Measurements from ENCODE around the gene LAMB1. TPM values are rescaled to one million over a fixed set of nuclear protein-coding genes. Genes with fewer than 3 reads are reported as not detected.

Gene LAMB1
- total and polyA plus RNA-seq, 2 of the 13 experiments (the other 11 are each of a cell fraction or from before 2014, with no cell fraction given), result 109 to 124 TPM

DNA sequence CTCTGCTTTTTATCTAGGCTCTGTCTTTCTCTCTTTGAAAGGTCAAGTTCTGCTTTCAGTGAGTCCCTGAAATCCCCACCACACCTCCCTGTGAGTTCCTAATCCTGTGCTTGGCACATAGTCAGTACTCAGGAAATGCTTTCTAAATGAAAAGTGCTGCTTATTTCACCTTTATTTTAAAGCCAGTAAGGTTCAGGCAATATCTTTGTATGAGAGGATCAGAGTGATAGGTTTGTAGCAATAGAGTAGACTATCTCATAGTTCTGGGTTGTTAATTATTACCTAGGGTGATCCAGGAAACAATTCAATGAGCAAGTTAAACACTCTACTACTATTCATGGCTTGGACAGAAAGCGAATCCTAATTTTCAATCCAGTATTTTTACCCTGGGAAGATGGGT is 7.4 kb upstream of the LAMB1 start (continued):
- TF ChIP-seq, protein P1, sequence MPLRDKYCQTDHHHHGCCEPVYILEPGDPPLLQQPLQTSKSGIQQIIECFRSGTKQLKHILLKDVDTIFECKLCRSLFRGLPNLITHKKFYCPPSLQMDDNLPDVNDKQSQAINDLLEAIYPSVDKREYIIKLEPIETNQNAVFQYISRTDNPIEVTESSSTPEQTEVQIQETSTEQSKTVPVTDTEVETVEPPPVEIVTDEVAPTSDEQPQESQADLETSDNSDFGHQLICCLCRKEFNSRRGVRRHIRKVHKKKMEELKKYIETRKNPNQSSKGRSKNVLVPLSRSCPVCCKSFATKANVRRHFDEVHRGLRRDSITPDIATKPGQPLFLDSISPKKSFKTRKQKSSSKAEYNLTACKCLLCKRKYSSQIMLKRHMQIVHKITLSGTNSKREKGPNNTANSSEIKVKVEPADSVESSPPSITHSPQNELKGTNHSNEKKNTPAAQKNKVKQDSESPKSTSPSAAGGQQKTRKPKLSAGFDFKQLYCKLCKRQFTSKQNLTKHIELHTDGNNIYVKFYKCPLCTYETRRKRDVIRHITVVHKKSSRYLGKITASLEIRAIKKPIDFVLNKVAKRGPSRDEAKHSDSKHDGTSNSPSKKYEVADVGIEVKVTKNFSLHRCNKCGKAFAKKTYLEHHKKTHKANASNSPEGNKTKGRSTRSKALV (CRISPR knock-in tag; IDR thresholded peaks at IDR 0.05), result 0 out of 2 replicates have a peak, but pooled peaks have one; percentile 23
- TF ChIP-seq ZNF124 (CRISPR knock-in tag; IDR thresholded peaks at IDR 0.05) (no peak), ZNF619 (CRISPR knock-in tag; IDR thresholded peaks at IDR 0.05) (no peak), MAFF (IDR thresholded peaks at IDR 0.05; ENCODE audit: low read depth, low read length) (no peak), ZNF33B (CRISPR knock-in tag; IDR thresholded peaks at IDR 0.05) (no peak), MIXL1 (CRISPR knock-in tag; IDR thresholded peaks at IDR 0.05) (peak; percentile 44; the same call in 1 of the 2 replicates), SOX6 (IDR thresholded peaks at IDR 0.05) (no peak), SOX6 (CRISPR knock-in tag; IDR thresholded peaks at IDR 0.05) (no peak), ZNF83 (CRISPR knock-in tag; IDR thresholded peaks at IDR 0.05; ENCODE audit: borderline replicate concordance) (no peak), CBX2 (IDR thresholded peaks at IDR 0.05; ENCODE audit: low read depth, low read length) (no peak), CBX2 (CRISPR knock-in tag; IDR thresholded peaks at IDR 0.05; ENCODE audit: low read depth) (no peak), AGO1 (IDR thresholded peaks at IDR 0.05; ENCODE audit: low read depth, low read length, poor library complexity, severe bottlenecking) (no peak), ZNF136 (CRISPR knock-in tag; IDR thresholded peaks at IDR 0.05; ENCODE audit: low read depth) (no peak), NFIC (IDR thresholded peaks at IDR 0.05; ENCODE audit: low read length) (0 out of 2 replicates have a peak, but pooled peaks have one; percentile 9)
- TF ChIP-seq, protein P2, sequence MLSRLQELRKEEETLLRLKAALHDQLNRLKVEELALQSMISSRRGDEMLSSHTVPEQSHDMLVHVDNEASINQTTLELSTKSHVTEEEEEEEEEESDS (CRISPR knock-in tag; IDR thresholded peaks at IDR 0.05; ENCODE audit: borderline replicate concordance), result no peak
- TF ChIP-seq, protein P3, sequence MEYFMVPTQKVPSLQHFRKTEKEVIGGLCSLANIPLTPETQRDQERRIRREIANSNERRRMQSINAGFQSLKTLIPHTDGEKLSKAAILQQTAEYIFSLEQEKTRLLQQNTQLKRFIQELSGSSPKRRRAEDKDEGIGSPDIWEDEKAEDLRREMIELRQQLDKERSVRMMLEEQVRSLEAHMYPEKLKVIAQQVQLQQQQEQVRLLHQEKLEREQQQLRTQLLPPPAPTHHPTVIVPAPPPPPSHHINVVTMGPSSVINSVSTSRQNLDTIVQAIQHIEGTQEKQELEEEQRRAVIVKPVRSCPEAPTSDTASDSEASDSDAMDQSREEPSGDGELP (IDR thresholded peaks at IDR 0.05; ENCODE audit: borderline replicate concordance, low read depth), result no peak
- TF ChIP-seq, protein P4, sequence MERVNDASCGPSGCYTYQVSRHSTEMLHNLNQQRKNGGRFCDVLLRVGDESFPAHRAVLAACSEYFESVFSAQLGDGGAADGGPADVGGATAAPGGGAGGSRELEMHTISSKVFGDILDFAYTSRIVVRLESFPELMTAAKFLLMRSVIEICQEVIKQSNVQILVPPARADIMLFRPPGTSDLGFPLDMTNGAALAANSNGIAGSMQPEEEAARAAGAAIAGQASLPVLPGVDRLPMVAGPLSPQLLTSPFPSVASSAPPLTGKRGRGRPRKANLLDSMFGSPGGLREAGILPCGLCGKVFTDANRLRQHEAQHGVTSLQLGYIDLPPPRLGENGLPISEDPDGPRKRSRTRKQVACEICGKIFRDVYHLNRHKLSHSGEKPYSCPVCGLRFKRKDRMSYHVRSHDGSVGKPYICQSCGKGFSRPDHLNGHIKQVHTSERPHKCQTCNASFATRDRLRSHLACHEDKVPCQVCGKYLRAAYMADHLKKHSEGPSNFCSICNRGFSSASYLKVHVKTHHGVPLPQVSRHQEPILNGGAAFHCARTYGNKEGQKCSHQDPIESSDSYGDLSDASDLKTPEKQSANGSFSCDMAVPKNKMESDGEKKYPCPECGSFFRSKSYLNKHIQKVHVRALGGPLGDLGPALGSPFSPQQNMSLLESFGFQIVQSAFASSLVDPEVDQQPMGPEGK (CRISPR knock-in tag; IDR thresholded peaks at IDR 0.05), result no peak
- TF ChIP-seq, protein P5, sequence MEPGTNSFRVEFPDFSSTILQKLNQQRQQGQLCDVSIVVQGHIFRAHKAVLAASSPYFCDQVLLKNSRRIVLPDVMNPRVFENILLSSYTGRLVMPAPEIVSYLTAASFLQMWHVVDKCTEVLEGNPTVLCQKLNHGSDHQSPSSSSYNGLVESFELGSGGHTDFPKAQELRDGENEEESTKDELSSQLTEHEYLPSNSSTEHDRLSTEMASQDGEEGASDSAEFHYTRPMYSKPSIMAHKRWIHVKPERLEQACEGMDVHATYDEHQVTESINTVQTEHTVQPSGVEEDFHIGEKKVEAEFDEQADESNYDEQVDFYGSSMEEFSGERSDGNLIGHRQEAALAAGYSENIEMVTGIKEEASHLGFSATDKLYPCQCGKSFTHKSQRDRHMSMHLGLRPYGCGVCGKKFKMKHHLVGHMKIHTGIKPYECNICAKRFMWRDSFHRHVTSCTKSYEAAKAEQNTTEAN (CRISPR knock-in tag; conservative IDR thresholded peaks at IDR 0.05), result no peak
- TF ChIP-seq, protein P6, sequence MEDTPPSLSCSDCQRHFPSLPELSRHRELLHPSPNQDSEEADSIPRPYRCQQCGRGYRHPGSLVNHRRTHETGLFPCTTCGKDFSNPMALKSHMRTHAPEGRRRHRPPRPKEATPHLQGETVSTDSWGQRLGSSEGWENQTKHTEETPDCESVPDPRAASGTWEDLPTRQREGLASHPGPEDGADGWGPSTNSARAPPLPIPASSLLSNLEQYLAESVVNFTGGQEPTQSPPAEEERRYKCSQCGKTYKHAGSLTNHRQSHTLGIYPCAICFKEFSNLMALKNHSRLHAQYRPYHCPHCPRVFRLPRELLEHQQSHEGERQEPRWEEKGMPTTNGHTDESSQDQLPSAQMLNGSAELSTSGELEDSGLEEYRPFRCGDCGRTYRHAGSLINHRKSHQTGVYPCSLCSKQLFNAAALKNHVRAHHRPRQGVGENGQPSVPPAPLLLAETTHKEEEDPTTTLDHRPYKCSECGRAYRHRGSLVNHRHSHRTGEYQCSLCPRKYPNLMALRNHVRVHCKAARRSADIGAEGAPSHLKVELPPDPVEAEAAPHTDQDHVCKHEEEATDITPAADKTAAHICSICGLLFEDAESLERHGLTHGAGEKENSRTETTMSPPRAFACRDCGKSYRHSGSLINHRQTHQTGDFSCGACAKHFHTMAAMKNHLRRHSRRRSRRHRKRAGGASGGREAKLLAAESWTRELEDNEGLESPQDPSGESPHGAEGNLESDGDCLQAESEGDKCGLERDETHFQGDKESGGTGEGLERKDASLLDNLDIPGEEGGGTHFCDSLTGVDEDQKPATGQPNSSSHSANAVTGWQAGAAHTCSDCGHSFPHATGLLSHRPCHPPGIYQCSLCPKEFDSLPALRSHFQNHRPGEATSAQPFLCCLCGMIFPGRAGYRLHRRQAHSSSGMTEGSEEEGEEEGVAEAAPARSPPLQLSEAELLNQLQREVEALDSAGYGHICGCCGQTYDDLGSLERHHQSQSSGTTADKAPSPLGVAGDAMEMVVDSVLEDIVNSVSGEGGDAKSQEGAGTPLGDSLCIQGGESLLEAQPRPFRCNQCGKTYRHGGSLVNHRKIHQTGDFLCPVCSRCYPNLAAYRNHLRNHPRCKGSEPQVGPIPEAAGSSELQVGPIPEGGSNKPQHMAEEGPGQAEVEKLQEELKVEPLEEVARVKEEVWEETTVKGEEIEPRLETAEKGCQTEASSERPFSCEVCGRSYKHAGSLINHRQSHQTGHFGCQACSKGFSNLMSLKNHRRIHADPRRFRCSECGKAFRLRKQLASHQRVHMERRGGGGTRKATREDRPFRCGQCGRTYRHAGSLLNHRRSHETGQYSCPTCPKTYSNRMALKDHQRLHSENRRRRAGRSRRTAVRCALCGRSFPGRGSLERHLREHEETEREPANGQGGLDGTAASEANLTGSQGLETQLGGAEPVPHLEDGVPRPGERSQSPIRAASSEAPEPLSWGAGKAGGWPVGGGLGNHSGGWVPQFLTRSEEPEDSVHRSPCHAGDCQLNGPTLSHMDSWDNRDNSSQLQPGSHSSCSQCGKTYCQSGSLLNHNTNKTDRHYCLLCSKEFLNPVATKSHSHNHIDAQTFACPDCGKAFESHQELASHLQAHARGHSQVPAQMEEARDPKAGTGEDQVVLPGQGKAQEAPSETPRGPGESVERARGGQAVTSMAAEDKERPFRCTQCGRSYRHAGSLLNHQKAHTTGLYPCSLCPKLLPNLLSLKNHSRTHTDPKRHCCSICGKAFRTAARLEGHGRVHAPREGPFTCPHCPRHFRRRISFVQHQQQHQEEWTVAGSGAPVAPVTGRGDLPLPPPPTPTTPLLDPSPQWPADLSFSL (CRISPR knock-in tag; IDR thresholded peaks at IDR 0.05), result no peak

Measured in HepG2 (cell line).